GM23248 (cell line): ENCODE results near the gene VEGFD. TPM values are rescaled to one million over a fixed set of nuclear protein-coding genes. Genes with fewer than 3 reads are reported as not detected.

Experiments
- DNase-seq: peaks from one replicate; pipeline ENCODE4 v3.0.0-alpha.2; 2015
- H2AFZ ChIP-seq: fragments of 200-600 bp; sonication (generic); 2 replicates; pipeline ENCODE4 v1.6.1; 2016; ENCODE audit warnings: antibody characterized with exemption
- H3F3A ChIP-seq: fragments of 200-600 bp; sonication (generic); 2 replicates; pipeline ENCODE4 v1.6.1; 2016; ENCODE audit warnings: mild to moderate bottlenecking, antibody characterized with exemption, mixed run types; ENCODE audit not compliant: insufficient read depth
- H3K27ac ChIP-seq: fragments of 200-600 bp; sonication (generic); 2 replicates; pipeline ENCODE4 v1.5.1; 2016; ENCODE audit warnings: mild to moderate bottlenecking
- H3K27me3 ChIP-seq: fragments of 200-600 bp; sonication (generic); replicated peaks from 2 replicates; pipeline ENCODE4 v1.6.1; 2016; ENCODE audit warnings: mild to moderate bottlenecking; ENCODE audit not compliant: insufficient read depth
- H3K36me3 ChIP-seq: fragments of 200-600 bp; sonication (generic); 2 replicates; pipeline ENCODE4 v1.6.1; 2016; ENCODE audit warnings: low read depth, mild to moderate bottlenecking
- H3K4me1 ChIP-seq: fragments of 200-600 bp; sonication (generic); 2 replicates; pipeline ENCODE4 v1.6.1; 2016; ENCODE audit warnings: mild to moderate bottlenecking; ENCODE audit not compliant: insufficient read depth
- H3K4me2 ChIP-seq: fragments of 200-600 bp; sonication (generic); one replicate; pipeline ENCODE4 v1.6.1; 2016; ENCODE audit warnings: mild to moderate bottlenecking; ENCODE audit not compliant: unreplicated experiment
- H3K4me3 ChIP-seq: fragments of 200-600 bp; sonication (generic); 2 replicates; pipeline ENCODE4 v1.5.1; 2016; ENCODE audit warnings: mild to moderate bottlenecking
- H3K79me2 ChIP-seq: fragments of 200-600 bp; sonication (generic); 2 replicates; pipeline ENCODE4 v1.6.1; 2016; ENCODE audit warnings: mild to moderate bottlenecking; ENCODE audit not compliant: insufficient read depth
- H3K9ac ChIP-seq: fragments of 200-600 bp; sonication (generic); 2 replicates; pipeline ENCODE4 v1.6.1; 2016; ENCODE audit warnings: mild to moderate bottlenecking
- H3K9me2 ChIP-seq: fragments of 200-600 bp; sonication (generic); 2 replicates; pipeline ENCODE4 v1.6.1; 2016; ENCODE audit warnings: mixed run types, mild to moderate bottlenecking, moderate library complexity; ENCODE audit not compliant: insufficient read depth
- H3K9me3 ChIP-seq: fragments of 200-600 bp; sonication (generic); one replicate; pipeline ENCODE4 v1.6.1; 2017; ENCODE audit warnings: low read depth
- H4K20me1 ChIP-seq: fragments of 200-600 bp; sonication (generic); 2 replicates; pipeline ENCODE4 v1.6.0; 2016; ENCODE audit not compliant: insufficient read depth
- EZH2 ChIP-seq: fragments of 200-600 bp; sonication (generic); IDR thresholded peaks from 2 replicates; pipeline ENCODE4 v1.6.1; 2018; ENCODE audit warnings: antibody characterized with exemption, mild to moderate bottlenecking; ENCODE audit not compliant: insufficient read depth, poor library complexity, severe bottlenecking
- EZH2phosphoT487 ChIP-seq: fragments of 200-600 bp; sonication (generic); IDR thresholded peaks from 2 replicates; pipeline ENCODE4 v1.6.1; 2018; ENCODE audit warnings: antibody characterized with exemption, moderate library complexity, mild to moderate bottlenecking, low read depth; ENCODE audit not compliant: insufficient read depth
- WGBS, 2 experiments: methylation state at CpG; one replicate each; pipeline ENCODE4 v1.1.6; 2015 to 2017; ENCODE audit warnings: low lambda C conversion rate in 2 of 2, low coverage in 1 of 2; ENCODE audit errors: missing lambda C conversion rate in 2 of 2; 5-methylcytosine and 5-hydroxymethylcytosine counted together
- in situ Hi-C: fragments of 300-500 bp; cut with MboI; formaldehyde crosslinking; loops from 2 replicates; pipeline ENCODE4 v1.15.0; 2020
- polyA plus RNA-seq: library from polyadenylated mRNA; unstranded; fragments of >200 nt; fragmentation: Nextera tagmentation; extraction: Ambion mirVana; gene quantifications from 2 replicates; pipeline ENCODE4 v1.2.1, GENCODE V29; 2016
- total RNA-seq: library from RNA; depleted of rRNA; stranded (reverse); fragments of >200 nt; shearing (Covaris generic); gene quantifications from 2 replicates; pipeline ENCODE4 v1.2.3, GENCODE V29; 2014

The VEGFD gene
- total and polyA plus RNA-seq, 2 experiments from 2014 or later = not detected

DNA sequence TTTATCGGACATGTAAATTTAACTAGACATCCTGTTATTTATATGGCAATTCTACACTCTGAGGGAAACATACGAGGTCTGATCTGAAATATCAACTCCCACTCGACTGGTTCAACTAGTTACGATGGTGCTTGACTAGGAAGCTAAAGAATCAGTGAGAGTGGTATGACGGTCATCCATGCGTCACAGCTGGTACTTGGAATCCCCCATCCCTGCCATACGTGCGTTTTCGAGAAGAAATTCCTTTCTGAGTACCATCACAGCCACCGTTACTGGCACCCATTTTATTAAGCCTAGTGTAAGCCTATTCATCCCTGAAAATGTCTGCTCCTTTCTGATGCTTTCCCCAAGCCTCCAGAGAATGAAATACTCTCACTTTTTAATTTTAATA is 48.2 kb downstream of the VEGFD start:
- 0 to 2% methylated on average over 10 of the region's 10 CpGs for WGBS, 2 experiments
- no peaks in the 10 kb centered on the region for H3K4me1 ChIP-seq
- peak overlapping the region; percentile 90 for H3K4me3 ChIP-seq
- H3K36me3 ChIP-seq = no peaks in the 10 kb centered on the region
- no peaks in the 10 kb centered on the region for H4K20me1 ChIP-seq
- H3K9me2 ChIP-seq = no peaks in the 10 kb centered on the region
- peak overlapping the region; percentile 92 for H3K27ac ChIP-seq
- peaks cover 23% of the 10 kb centered on the region for H3K79me2 ChIP-seq
- H3K9ac ChIP-seq = peak overlapping the region; percentile 94
- in situ Hi-C loops = no loop called here
- H3K9me3 ChIP-seq = no peaks in the 10 kb centered on the region
- no peaks in the 10 kb centered on the region for H3K27me3 ChIP-seq
- peak; percentile 77 for DNase-seq
- H2AFZ ChIP-seq = peak overlapping the region; percentile 93
- H3F3A ChIP-seq = 0 out of 2 replicates have a peak, but pooled peaks cover 3% of the 10 kb centered on the region
- peak overlapping the region; percentile 84 for H3K4me2 ChIP-seq
- no peak for TF ChIP-seq EZH2phosphoT487
- TF ChIP-seq EZH2 = no peak

GRCh38 chrX:15335135-15336022 is 48.8 kb downstream of the VEGFD start, which contains the start of gene PIGA:
PIGA (minus strand) TSS chrX:15335523; CDS start chrX:15331930, 3,593 bp downstream.
- DNase-seq = peak; percentile 97
- peak within 1 kb of the TSS; percentile 90 for H3K4me3 ChIP-seq
- no peaks in the 10 kb centered on the region for H3K36me3 ChIP-seq
- peak within 1 kb of the TSS; percentile 94 for H3K9ac ChIP-seq
- H3F3A ChIP-seq = 0 out of 2 replicates have a peak, but pooled peaks cover 3% of the 10 kb centered on the region
- in situ Hi-C loops = no loop called here
- no peaks in the 10 kb centered on the region for H3K27me3 ChIP-seq
- no peaks in the 10 kb centered on the region for H3K9me3 ChIP-seq
- no peaks in the 10 kb centered on the region for H3K9me2 ChIP-seq
- peak within 1 kb of the TSS; percentile 92 for H3K27ac ChIP-seq
- WGBS, 2 experiments = 1 to 2% methylated on average over 43 to 44 of the region's 72 CpGs
- H3K4me2 ChIP-seq = peak within 1 kb of the TSS; percentile 84
- TF ChIP-seq EZH2 = no peak
- no peak for TF ChIP-seq EZH2phosphoT487
- H2AFZ ChIP-seq = peak within 1 kb of the TSS; percentile 93
- H3K4me1 ChIP-seq = no peaks in the 10 kb centered on the region
- peaks cover 23% of the 10 kb centered on the region for H3K79me2 ChIP-seq
- no peaks in the 10 kb centered on the region for H4K20me1 ChIP-seq

GRCh38 chrX:15334561-15334960 is 49.7 kb downstream of the VEGFD start:
- peak overlapping the region; percentile 90 for H3K9ac ChIP-seq
- WGBS, 2 experiments = 1 to 2% methylated on average over 7 of the region's 7 CpGs
- peak overlapping the region; percentile 83 for H2AFZ ChIP-seq
- H3K27me3 ChIP-seq = no peaks in the 10 kb centered on the region
- H3K9me3 ChIP-seq = no peaks in the 10 kb centered on the region
- H3K9me2 ChIP-seq = no peaks in the 10 kb centered on the region
- no peaks in the 10 kb centered on the region for H4K20me1 ChIP-seq
- H3K4me1 ChIP-seq = no peaks in the 10 kb centered on the region
- H3K4me3 ChIP-seq = peak overlapping the region; percentile 84
- in situ Hi-C loops = no loop called here
- H3K27ac ChIP-seq = peak overlapping the region; percentile 83
- DNase-seq = peak; percentile 64
- no peaks in the 10 kb centered on the region for H3K36me3 ChIP-seq
- H3F3A ChIP-seq = 0 out of 2 replicates have a peak, but pooled peaks cover 3% of the 10 kb centered on the region
- TF ChIP-seq EZH2phosphoT487 = no peak
- TF ChIP-seq EZH2 = no peak
- peaks cover 23% of the 10 kb centered on the region for H3K79me2 ChIP-seq
- H3K4me2 ChIP-seq = peak overlapping the region; percentile 84

DNA sequence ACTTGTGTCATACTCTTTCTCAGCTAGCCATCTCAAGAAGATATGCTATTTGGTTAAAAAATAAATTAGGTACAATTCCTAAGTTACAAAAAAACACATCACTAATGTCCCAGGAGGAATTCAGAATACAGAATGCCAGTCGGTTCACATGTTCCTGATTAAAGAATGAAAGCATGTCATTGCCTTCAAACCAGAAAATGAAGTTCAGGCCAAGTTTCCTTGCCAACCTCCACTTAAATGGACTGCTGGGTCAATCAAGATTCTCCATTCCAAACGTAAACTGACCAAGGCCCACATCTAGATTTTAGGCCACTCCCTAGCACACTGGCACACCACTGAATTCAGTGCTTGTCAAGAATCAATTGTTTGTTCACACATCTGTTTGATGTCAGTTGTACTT is 55.4 kb downstream of the VEGFD start:
- no peak for DNase-seq
- H3K9me2 ChIP-seq = no peaks in the 10 kb centered on the region
- 22 to 25% methylated on average over 2 of the region's 2 CpGs for WGBS, 2 experiments
- H3K27me3 ChIP-seq = no peaks in the 10 kb centered on the region
- H3F3A ChIP-seq = no peaks in the 10 kb centered on the region
- no peak for TF ChIP-seq EZH2
- no peak for TF ChIP-seq EZH2phosphoT487
- peaks cover 16% of the 10 kb centered on the region for H3K79me2 ChIP-seq
- no peak overlapping the region for H3K4me2 ChIP-seq
- no peaks in the 10 kb centered on the region; the same call in 1 of the 2 replicates for H3K36me3 ChIP-seq
- no peaks in the 10 kb centered on the region for H3K4me1 ChIP-seq
- no peaks in the 10 kb centered on the region for H3K9me3 ChIP-seq
- in situ Hi-C loops = no loop called here
- no peak overlapping the region for H2AFZ ChIP-seq
- no peaks in the 10 kb centered on the region for H4K20me1 ChIP-seq
- H3K4me3 ChIP-seq = no peak overlapping the region
- H3K9ac ChIP-seq = no peak overlapping the region
- no peak overlapping the region for H3K27ac ChIP-seq
